A673 (cell line): ENCODE measurements around the gene ZNF641. TPM values are rescaled to one million over a fixed set of nuclear protein-coding genes. Genes with fewer than 3 reads are reported as not detected.

Source experiments
- BruUV-seq: library from RNA; stranded (reverse); fragments of 400-500 nt; replicated peaks from 2 replicates; lab custom pipeline; 2021; lab: Mats Ljungman, UMichigan
- CTCF ChIA-PET: fragments of 300-600 bp; sonication (Branson Sonifier 250); formaldehyde crosslinking; loops from one replicate; lab custom pipeline; 2022; ENCODE audit warnings: antibody characterized with exemption; lab: Charles Lee
- POLR2A ChIA-PET: fragments of 300-600 bp; sonication (Branson Sonifier 250); formaldehyde crosslinking; loops from one replicate; lab custom pipeline; 2022; ENCODE audit warnings: antibody characterized with exemption; ENCODE audit not compliant: low non-redundant PET; lab: Charles Lee
- DNase-seq: peaks from one replicate; pipeline ENCODE4 v3.0.0-alpha.2; 2015; ENCODE audit warnings: low spot score
- H3K27ac ChIP-seq: fragments of 200-600 bp; sonication (generic); 2 replicates; pipeline ENCODE4 v1.5.1; 2016; ENCODE audit warnings: mixed run types, low read depth, mild to moderate bottlenecking, mixed read lengths, antibody characterized with exemption, low read length; ENCODE audit not compliant: poor library complexity, severe bottlenecking
- H3K27me3 ChIP-seq: fragments of 200-600 bp; sonication (generic); replicated peaks from 2 replicates; pipeline ENCODE4 v1.6.1; 2017; ENCODE audit warnings: mixed run types, low read depth, mild to moderate bottlenecking, mixed read lengths, antibody characterized with exemption, low read length; ENCODE audit not compliant: insufficient read depth, poor library complexity
- H3K36me3 ChIP-seq: fragments of 200-600 bp; sonication (generic); 2 replicates; pipeline ENCODE4 v1.6.1; 2016; ENCODE audit warnings: mixed run types, mild to moderate bottlenecking, mixed read lengths, antibody characterized with exemption, low read length; ENCODE audit not compliant: insufficient read depth, poor library complexity, severe bottlenecking
- H3K4me1 ChIP-seq: fragments of 200-600 bp; sonication (generic); 2 replicates; pipeline ENCODE4 v1.6.1; 2017; ENCODE audit warnings: mixed run types, mild to moderate bottlenecking, mixed read lengths, antibody characterized with exemption, low read length; ENCODE audit not compliant: insufficient read depth, poor library complexity, severe bottlenecking
- H3K4me3 ChIP-seq: fragments of 200-600 bp; sonication (generic); 2 replicates; pipeline ENCODE4 v1.5.1; 2016; ENCODE audit warnings: low read depth, mixed run types, mild to moderate bottlenecking, mixed read lengths, low read length; ENCODE audit not compliant: poor library complexity, severe bottlenecking
- H3K9me3 ChIP-seq: fragments of 200-600 bp; sonication (generic); 2 replicates; pipeline ENCODE4 v1.6.1; 2016; ENCODE audit warnings: mixed run types, low read depth, mild to moderate bottlenecking, mixed read lengths, antibody characterized with exemption, low read length; ENCODE audit not compliant: poor library complexity, severe bottlenecking
- CTCF ChIP-seq: fragments of 300-800, 200-600 bp; sonication (generic); conservative IDR thresholded peaks from 2 replicates; pipeline ENCODE4 v1.5.1; 2017; ENCODE audit warnings: low read depth, mild to moderate bottlenecking, antibody characterized with exemption, low read length, moderate library complexity, mixed read lengths
- EZH2 ChIP-seq: fragments of 200-600 bp; sonication (generic); IDR thresholded peaks from 2 replicates; pipeline ENCODE4 v1.6.1; 2017; ENCODE audit warnings: borderline replicate concordance, low read depth, mild to moderate bottlenecking, mixed read lengths, antibody characterized with exemption, low read length; ENCODE audit not compliant: poor library complexity, severe bottlenecking
- intact Hi-C: fragments of 100-400 bp; cut with micrococcal nuclease; formaldehyde crosslinking; loops from one replicate; pipeline ENCODE4 v1.10.0; 2022; ENCODE audit not compliant: unreplicated experiment
- total RNA-seq: library from RNA; stranded (reverse); gene quantifications from 2 replicates; pipeline ENCODE4 v1.2.3, GENCODE V29; 2021

ZNF641 gene
- total RNA-seq, 1 experiment from 2014 or later = 9.9 TPM

GRCh38 chr12:48356041-48356768 lies 5.5 kb upstream of the ZNF641 start:
- no peak overlapping the region for H3K4me3 ChIP-seq
- intact Hi-C loops = no loop called here
- no peak for DNase-seq
- H3K9me3 ChIP-seq = no peaks in the 10 kb centered on the region
- H3K27me3 ChIP-seq = no peaks in the 10 kb centered on the region
- no TSS peak for BruUV-seq
- TF ChIP-seq EZH2 = no peak
- no peak for TF ChIP-seq CTCF
- no peaks in the 10 kb centered on the region for H3K36me3 ChIP-seq
- no peak overlapping the region for H3K27ac ChIP-seq
- ChIA-PET CTCF (no interaction called here), POLR2A (no interaction called here)
- H3K4me1 ChIP-seq = no peaks in the 10 kb centered on the region

- no TSS peak for BruUV-seq
These were observed 1.5 kb upstream of the ZNF641 start for GRCh38 chr12:48352157-48352760.

GRCh38 chr12:48351022-48351708 lies 446 bp upstream of the ZNF641 start:
- intact Hi-C loops = no loop called here
- no peak for TF ChIP-seq EZH2
- no peak for TF ChIP-seq CTCF
- H3K9me3 ChIP-seq = no peaks in the 10 kb centered on the region
- peak; percentile 44 for DNase-seq
- H3K27ac ChIP-seq = peak overlapping the region; percentile 67
- POLR2A ChIA-PET = no interaction called here
- no peaks in the 10 kb centered on the region for H3K36me3 ChIP-seq
- H3K4me3 ChIP-seq = peak overlapping the region; percentile 78
- CTCF ChIA-PET = no interaction called here
- peaks cover 8% of the 10 kb centered on the region for H3K4me1 ChIP-seq
- BruUV-seq = no TSS peak
- H3K27me3 ChIP-seq = no peaks in the 10 kb centered on the region

More at GRCh38 chr12:48352157-48352760, 1.5 kb upstream of the ZNF641 start:
- Histone ChIP-seq H3K4me1 (peaks cover 8% of the 10 kb centered on the region), H3K27me3 (no peaks in the 10 kb centered on the region), H3K4me3 (no peak overlapping the region), H3K9me3 (no peaks in the 10 kb centered on the region), H3K27ac (no peak overlapping the region), H3K36me3 (no peaks in the 10 kb centered on the region)
- no peak for DNase-seq
- TF ChIP-seq CTCF (no peak), EZH2 (no peak)
- CTCF ChIA-PET = no interaction called here
- POLR2A ChIA-PET = no interaction called here
- intact Hi-C loops = no loop called here
